Liver (tissue), 9 donors: ENCODE results near the gene SLC25A40. TPM values are rescaled to one million over a fixed set of nuclear protein-coding genes. Genes with fewer than 3 reads are reported as not detected.
A peak's percentile ranks its signal among the peaks of the same experiment; 100 is the strongest.
"Not testable (repeated sequence)": the region's sequence is repeated elsewhere in the genome, so short reads cannot be mapped to it uniquely, and the experiment has no call there.

Experiments used
- DNase-seq: peaks from one replicate; pipeline ENCODE4 v3.0.0-alpha.2; 2017; ENCODE audit warnings: low spot score
- H3K27ac ChIP-seq, 2 donors: one replicate each; pipeline ENCODE4 v1.7.0; 2013; ENCODE audit warnings: inconsistent platforms in 2 of 2, low read length in 2 of 2, control low read depth in 1 of 2, low read depth in 1 of 2, mild to moderate bottlenecking in 1 of 2
- H3K27me3 ChIP-seq, 4 donors: one replicate each; pipeline versions ENCODE4 v1.6.1 to v1.7.0; 2013; ENCODE audit warnings: low read length in 3 of 4, inconsistent platforms in 1 of 4, mild to moderate bottlenecking in 1 of 4, moderate library complexity in 1 of 4; ENCODE audit not compliant: control insufficient read depth in 4 of 4, insufficient read depth in 4 of 4
- H3K36me3 ChIP-seq, 4 donors: one replicate each; pipeline versions ENCODE4 v1.6.1 to v1.7.0; 2013; ENCODE audit warnings: low read length in 3 of 4, mild to moderate bottlenecking in 3 of 4, low read depth in 1 of 4, moderate library complexity in 1 of 4; ENCODE audit not compliant: control insufficient read depth in 4 of 4, insufficient read depth in 3 of 4
- H3K4me1 ChIP-seq, 4 donors: one replicate each; pipeline versions ENCODE4 v1.6.1 to v1.7.0; 2013; ENCODE audit warnings: low read length in 3 of 4, mild to moderate bottlenecking in 3 of 4, moderate library complexity in 1 of 4; ENCODE audit not compliant: control insufficient read depth in 4 of 4, insufficient read depth in 4 of 4
- H3K4me3 ChIP-seq, 3 donors: one replicate each; pipeline versions ENCODE4 v1.6.1 to v1.7.0; 2013; ENCODE audit warnings: low read length in 3 of 3, control low read depth in 1 of 3, low read depth in 1 of 3, mild to moderate bottlenecking in 1 of 3
- H3K9ac ChIP-seq, 2 donors: one replicate each; pipeline ENCODE4 v1.7.0; 2013; ENCODE audit warnings: low read length in 2 of 2, mild to moderate bottlenecking in 2 of 2, moderate library complexity in 2 of 2, control low read depth in 1 of 2, low read depth in 1 of 2
- H3K9me3 ChIP-seq, 4 donors: one replicate each; pipeline versions ENCODE4 v1.6.1 to v1.7.0; 2013; ENCODE audit warnings: low read length in 3 of 4; ENCODE audit not compliant: control insufficient read depth in 4 of 4
- EGR1 ChIP-seq, 2 donors: IDR thresholded peaks; 2 replicates each; pipeline ENCODE4 v1.6.1; 2016 to 2018; ENCODE audit warnings: antibody characterized with exemption in 2 of 2, low read depth in 2 of 2
- JUND ChIP-seq, 2 donors: IDR thresholded peaks; 2 replicates each; pipeline ENCODE4 v1.6.1; 2016; ENCODE audit warnings: antibody characterized with exemption in 2 of 2
- RAD21 ChIP-seq, 2 donors: IDR thresholded peaks; 2 replicates each; pipeline ENCODE4 v1.6.1; 2016; ENCODE audit warnings: antibody characterized with exemption in 2 of 2, mild to moderate bottlenecking in 2 of 2
- RXRA ChIP-seq, 2 donors: IDR thresholded peaks; 2 replicates each; pipeline ENCODE4 v1.6.1; 2017 to 2018; ENCODE audit warnings: antibody characterized with exemption in 2 of 2, mild to moderate bottlenecking in 1 of 2
- SP1 ChIP-seq: IDR thresholded peaks from 2 replicates; pipeline ENCODE4 v1.6.1; 2018; ENCODE audit warnings: antibody characterized with exemption, mild to moderate bottlenecking
- TAF1 ChIP-seq: conservative IDR thresholded peaks from 2 replicates; pipeline ENCODE4 v1.6.1; 2016; ENCODE audit warnings: antibody characterized with exemption, mild to moderate bottlenecking
- YY1 ChIP-seq: IDR thresholded peaks from 2 replicates; pipeline ENCODE4 v1.6.1; 2016; ENCODE audit warnings: antibody characterized with exemption, mild to moderate bottlenecking
- WGBS: extraction: QIAGEN DNeasy Blood & Tissue Kit; methylation state at CpG from one replicate; pipeline ENCODE4 v1.1.7; 2013; 5-methylcytosine and 5-hydroxymethylcytosine counted together
- polyA plus RNA-seq, 2 donors: library from polyadenylated mRNA; stranded (reverse) in 1 of 2; unstranded in 1 of 2; fragments of 200-250 nt in 1 of 2; fragments of >200 nt in 1 of 2; fragmentation: Nextera tagmentation in 1 of 2; extraction: Ambion mirVana in 1 of 2; gene quantifications; one replicate each; pipeline versions ENCODE4 v1.2.1 to v1.2.3, GENCODE V29; 2013 to 2015
- total RNA-seq, 2 donors: library from RNA; depleted of rRNA; stranded (reverse); fragments of >200 nt; gene quantifications; one replicate each; pipeline ENCODE4 v1.2.3, GENCODE V29; 2014
- TF ChIP-seq, protein P1 (sequence below): IDR thresholded peaks from 2 replicates; pipeline ENCODE4 v1.6.1; 2016; ENCODE audit warnings: antibody characterized with exemption
- TF ChIP-seq, protein P2 (sequence below): IDR thresholded peaks from 2 replicates; pipeline ENCODE4 v1.6.1; 2016; ENCODE audit warnings: antibody characterized with exemption
- TF ChIP-seq, protein P3 (sequence below): fragments of 150-350 bp; IDR thresholded peaks from 2 replicates; pipeline ENCODE4 v1.5.1; 2017; ENCODE audit warnings: improper control_type of control experiment, low read depth, low read length; ENCODE audit not compliant: missing input control
- donor health status: healthy.
- donor health status: healthy.
- donor health status: healthy.
- donor health status: healthy.
- donor health status: healthy.

Gene SLC25A40
- total and polyA plus RNA-seq, 4 donors: 3.5 to 14.4 (median 4.4) TPM

DNA sequence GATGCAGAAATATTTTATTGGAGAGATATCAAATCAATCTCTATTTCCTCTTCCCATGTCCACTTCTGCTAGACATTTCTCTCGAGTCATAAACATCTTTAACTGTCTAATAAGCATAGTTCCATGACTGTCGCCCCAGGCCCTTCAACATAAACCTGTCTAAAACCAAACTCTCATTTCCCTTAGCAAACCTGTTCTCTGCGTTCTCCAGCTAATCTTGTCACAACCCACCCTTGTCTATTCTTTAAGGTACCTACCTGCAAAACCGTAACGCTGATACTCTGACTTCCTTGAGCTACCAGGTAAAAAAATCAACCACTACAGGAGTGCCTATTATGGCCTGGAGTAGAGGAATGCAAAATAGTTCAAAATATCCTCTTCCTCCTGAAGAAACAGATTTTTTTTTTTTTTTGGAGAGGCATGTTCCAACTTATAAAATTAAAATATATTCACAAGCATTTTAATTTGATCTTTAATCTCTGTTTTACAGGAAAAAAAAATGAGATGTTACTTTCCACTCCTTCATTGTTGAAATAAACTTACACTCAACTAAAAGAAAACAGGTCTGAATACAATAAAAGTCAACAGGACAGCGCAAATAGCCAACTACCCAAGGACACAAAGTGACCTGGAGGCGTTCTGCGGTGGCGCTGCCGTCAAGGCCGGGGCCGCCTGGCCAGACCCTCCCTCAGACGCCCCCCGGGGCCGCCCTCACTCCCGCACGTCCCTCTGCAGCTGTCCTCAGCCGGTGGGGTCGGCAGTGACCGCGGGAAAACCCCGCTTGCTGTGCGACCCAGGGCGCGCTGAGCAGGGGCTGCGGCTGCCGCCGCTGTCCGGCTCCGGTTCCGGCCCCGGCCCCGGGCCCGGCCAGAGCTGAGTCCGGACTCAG lies 765 bp downstream of the SLC25A40 start:
- Histone ChIP-seq H3K27ac (peak overlapping the region; percentile 89 to 95), H3K9me3 (no peaks in the 10 kb centered on the region), H3K4me3 (peak overlapping the region; percentile 82 to 97 (median 87)), H3K36me3 (peaks cover 0 to 10% (median 0%) of the 10 kb centered on the region in 4 donors), H3K9ac (peak overlapping the region; percentile 62 to 81), H3K4me1 (peaks cover 1 to 22% (median 4%) of the 10 kb centered on the region in 4 donors), H3K27me3 (no peaks in the 10 kb centered on the region)
- 2% methylated on average over 35 of the region's 35 CpGs for WGBS
- no peak for DNase-seq
- TF ChIP-seq, protein P1, sequence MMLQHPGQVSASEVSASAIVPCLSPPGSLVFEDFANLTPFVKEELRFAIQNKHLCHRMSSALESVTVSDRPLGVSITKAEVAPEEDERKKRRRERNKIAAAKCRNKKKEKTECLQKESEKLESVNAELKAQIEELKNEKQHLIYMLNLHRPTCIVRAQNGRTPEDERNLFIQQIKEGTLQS: no peak
- TF ChIP-seq, protein P2, sequence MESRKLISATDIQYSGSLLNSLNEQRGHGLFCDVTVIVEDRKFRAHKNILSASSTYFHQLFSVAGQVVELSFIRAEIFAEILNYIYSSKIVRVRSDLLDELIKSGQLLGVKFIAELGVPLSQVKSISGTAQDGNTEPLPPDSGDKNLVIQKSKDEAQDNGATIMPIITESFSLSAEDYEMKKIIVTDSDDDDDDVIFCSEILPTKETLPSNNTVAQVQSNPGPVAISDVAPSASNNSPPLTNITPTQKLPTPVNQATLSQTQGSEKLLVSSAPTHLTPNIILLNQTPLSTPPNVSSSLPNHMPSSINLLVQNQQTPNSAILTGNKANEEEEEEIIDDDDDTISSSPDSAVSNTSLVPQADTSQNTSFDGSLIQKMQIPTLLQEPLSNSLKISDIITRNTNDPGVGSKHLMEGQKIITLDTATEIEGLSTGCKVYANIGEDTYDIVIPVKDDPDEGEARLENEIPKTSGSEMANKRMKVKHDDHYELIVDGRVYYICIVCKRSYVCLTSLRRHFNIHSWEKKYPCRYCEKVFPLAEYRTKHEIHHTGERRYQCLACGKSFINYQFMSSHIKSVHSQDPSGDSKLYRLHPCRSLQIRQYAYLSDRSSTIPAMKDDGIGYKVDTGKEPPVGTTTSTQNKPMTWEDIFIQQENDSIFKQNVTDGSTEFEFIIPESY: no peak

DNA sequence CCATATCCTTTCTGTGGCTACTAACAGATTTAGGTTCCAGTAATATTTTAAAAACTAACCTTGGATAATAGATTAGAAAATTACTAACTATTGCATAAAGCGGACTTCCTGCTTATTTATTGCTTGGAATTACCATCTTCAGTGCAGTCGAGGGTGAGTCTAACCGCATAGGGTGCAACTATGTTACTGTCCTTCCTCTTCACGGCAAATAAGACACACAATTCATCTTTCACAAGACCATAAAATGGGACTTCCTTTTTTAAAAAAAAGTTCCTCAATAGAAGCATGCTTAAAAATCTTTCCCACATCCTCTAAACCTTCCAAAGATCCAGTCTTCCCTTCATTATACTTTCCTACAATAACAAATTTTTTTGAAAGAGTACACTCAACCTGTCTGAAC lies 2.1 kb downstream of the SLC25A40 start:
- peaks cover 1 to 22% (median 4%) of the 10 kb centered on the region in 4 donors for H3K4me1 ChIP-seq
- peaks cover 0 to 10% (median 0%) of the 10 kb centered on the region in 4 donors for H3K36me3 ChIP-seq
- H3K9ac ChIP-seq: no peak overlapping the region
- WGBS: 74% methylated on average over 4 of the region's 4 CpGs
- H3K27ac ChIP-seq: no peak overlapping the region
- no peak overlapping the region for H3K4me3 ChIP-seq
- H3K9me3 ChIP-seq: no peaks in the 10 kb centered on the region
- no peak for DNase-seq
- TF ChIP-seq, protein P1: no peak
- TF ChIP-seq, protein P3, sequence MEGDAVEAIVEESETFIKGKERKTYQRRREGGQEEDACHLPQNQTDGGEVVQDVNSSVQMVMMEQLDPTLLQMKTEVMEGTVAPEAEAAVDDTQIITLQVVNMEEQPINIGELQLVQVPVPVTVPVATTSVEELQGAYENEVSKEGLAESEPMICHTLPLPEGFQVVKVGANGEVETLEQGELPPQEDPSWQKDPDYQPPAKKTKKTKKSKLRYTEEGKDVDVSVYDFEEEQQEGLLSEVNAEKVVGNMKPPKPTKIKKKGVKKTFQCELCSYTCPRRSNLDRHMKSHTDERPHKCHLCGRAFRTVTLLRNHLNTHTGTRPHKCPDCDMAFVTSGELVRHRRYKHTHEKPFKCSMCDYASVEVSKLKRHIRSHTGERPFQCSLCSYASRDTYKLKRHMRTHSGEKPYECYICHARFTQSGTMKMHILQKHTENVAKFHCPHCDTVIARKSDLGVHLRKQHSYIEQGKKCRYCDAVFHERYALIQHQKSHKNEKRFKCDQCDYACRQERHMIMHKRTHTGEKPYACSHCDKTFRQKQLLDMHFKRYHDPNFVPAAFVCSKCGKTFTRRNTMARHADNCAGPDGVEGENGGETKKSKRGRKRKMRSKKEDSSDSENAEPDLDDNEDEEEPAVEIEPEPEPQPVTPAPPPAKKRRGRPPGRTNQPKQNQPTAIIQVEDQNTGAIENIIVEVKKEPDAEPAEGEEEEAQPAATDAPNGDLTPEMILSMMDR: no peak
- TF ChIP-seq SP1: no peak
- TF ChIP-seq RXRA (IDR thresholded peaks at IDR 0.05): no peak
- no peak for TF ChIP-seq JUND (IDR thresholded peaks at IDR 0.05)
- no peak for TF ChIP-seq RAD21 (IDR thresholded peaks at IDR 0.05)
- no peak for TF ChIP-seq YY1
- no peak for TF ChIP-seq EGR1 (IDR thresholded peaks at IDR 0.05; ENCODE audit: low read depth in 2 of 2)
- TF ChIP-seq TAF1: no peak
- H3K27me3 ChIP-seq: no peaks in the 10 kb centered on the region

DNA sequence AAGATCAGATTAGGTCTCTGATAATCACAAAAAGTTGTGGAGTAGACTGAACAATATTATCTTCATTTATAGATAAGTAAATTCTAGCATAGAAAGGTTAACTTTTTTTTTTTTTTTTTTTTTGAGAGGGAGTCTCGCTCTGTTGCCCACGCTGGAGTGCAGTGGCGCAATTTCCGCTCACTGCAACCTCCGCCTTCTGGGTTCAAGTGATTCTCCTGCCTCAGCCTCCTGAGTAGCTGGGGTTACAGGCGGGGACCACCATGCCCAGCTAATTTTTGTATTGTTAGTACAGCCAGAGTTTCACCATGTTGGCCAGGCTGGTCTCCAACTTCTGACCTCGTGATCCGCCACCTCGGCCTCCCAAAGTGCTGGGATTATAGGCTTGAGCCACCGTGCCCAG lies 2.8 kb downstream of the SLC25A40 start:
- H3K9ac ChIP-seq, H3K9me3 ChIP-seq, H3K27ac ChIP-seq, H3K4me3 ChIP-seq, DNase-seq, H3K27me3 ChIP-seq, H3K36me3 ChIP-seq: not testable (repeated sequence)
- H3K4me1 ChIP-seq: peaks cover 1 to 22% (median 4%) of the 10 kb centered on the region in 4 donors
- 96% methylated on average over 10 of the region's 10 CpGs for WGBS
